ENCODE measurements around the gene STARD10.
A peak's percentile ranks its signal among the peaks of the same experiment; 100 is the strongest.
"Not testable (repeated sequence)": the region's sequence is repeated elsewhere in the genome, so short reads cannot be mapped to it uniquely, and the experiment has no call there.

The STARD10 gene

DNA sequence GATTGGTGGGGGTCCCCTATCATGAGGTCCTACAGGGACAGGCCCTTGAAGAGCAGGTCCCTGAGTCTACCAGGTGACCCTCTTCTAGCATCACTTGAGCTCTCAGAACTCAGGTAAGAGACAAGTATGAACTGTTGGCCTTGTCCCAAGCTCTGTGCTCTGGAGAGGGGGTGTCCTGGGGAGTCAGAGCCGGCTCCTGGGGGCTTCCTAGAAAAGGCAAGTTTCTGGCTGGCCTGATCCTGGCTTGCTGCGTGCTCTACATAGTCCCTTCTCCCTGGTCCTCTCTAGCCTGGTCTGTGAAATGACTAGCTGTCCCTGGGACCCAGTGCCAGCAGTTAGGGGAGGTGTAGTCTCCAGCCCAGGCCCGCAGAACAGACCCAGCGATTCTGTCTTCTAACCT lies 31.8 kb upstream of the STARD10 start:
- DNase-seq = no peak

DNA sequence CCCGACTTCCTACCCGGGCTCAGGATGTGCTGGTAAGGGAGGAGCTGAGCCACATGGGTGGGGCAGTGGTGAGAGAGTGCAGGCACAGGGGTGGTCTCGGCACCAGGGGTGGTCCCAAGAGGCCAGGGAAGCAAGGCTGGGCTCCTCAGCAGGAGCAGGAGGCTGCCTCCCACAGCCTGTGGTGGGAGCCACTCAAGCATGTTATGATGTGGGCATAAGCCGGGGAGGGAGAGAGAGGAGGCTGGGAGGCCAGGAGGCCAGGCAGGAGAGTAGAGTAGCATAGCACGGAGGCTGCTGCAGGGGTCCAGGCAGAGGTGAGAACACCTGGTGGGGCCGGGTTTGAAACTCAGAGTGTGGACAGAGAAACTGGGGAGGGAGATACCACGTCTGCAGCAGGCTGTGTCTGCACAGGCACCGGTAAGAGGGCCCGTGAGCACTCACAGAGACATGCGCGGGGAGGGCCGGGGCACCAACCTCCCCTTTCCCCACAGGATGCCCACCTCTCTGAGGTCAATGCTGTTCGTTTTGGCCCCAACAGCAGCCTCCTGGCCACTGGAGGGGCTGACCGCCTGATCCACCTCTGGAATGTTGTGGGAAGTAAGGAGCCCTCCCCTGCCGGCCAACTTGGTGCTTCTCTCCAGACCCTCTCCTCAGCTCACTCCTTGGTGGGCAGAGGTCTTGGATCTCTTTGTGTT lies 31.1 kb upstream of the STARD10 start:
- DNase-seq = no peak

DNA sequence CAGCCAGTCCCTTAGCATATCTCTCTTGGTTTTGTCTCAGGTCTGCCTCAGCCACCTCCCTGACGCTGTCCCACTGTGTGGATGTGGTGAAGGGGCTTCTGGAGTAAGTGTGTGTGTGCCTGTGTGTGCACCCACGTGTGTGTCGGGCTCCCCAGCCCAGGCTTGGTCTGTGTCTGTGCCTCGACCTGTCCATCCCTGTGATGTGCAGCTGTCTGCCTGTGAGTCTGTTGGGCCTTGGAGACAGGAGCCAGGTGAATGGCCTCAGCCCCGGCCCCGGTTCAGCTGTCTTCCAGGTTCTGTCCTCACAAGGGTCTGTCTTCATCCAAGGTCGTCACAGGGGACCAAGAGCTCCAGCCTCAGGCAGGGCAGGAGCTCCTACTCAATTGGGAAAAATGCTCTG lies 30.2 kb upstream of the STARD10 start:
- no peak for DNase-seq

DNA sequence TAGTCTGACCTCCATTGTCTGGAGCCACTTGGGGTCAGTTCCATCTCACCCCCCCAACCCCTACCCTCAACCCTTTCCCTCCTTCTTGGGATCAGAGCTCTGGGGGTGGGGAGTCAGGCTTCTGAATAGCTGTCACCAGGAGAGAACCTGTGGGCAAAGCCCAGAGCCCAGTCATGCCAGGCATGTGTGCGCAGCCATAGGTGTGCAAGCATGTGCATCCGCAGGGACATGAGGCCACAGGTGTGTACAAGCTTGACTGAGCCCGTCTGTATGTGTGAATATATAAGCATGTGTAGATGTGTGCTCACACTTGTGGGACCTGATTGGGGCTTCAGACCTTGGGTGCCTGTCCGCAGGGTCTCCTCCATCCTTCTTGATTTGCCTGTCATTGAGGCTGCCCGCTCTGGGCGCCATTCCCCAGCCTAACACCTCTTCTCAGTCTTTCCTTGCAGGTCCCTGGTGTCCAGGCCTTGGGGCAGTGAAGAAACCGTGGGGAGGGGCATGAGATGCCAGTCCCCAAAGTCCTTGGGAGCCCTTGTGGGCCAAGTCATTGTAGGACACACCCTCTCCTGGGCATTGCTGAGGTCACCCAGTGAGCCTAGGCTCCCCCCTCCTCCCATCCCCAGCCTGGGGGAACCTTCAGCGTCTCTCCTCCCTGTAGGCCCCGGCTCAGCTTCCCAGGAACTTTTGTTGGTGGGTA lies 29.4 kb upstream of the STARD10 start:
- no peak for DNase-seq

DNA sequence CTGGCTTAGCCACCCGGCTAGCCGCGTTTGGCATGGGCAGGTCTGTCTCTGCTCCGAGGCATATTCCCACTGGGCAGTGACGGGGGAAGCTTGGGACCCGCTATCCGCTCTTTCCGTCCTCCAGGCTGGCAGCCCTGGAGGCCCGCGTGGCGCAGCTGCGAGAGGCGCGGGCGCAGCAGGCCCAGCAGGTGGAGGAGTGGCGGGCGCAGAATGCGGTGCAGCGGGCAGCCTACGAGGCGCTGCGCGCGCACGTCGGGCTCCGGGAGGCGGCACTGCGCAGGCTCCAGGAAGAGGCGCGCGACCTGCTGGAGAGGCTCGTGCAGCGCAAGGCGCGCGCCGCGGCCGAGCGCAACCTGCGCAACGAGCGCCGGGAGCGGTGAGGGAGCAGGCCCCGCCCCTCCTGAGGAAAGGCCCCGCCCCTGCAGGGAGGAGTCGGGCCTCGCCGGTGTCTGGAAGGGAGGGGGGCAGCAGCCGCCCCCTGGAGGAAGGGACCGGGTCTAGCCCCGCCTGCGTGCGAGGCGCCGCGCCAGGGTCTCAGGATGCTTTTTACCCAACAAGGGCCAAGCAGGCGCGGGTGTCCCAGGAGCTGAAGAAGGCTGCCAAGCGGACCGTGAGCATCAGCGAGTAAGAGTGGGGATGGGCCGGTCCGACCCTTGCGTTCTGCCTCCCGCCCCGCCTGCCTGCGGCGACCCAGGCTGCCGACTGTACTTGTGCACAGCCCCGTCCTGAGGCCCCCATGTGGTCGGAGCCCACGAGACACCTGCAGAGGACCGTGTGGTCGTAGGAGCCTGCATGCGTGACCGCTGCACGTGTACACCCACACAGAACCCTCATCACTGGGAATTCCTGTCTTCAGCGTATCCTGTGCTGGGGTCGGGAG lies 28.3 kb upstream of the STARD10 start:
- peak; percentile 93 for DNase-seq

DNA sequence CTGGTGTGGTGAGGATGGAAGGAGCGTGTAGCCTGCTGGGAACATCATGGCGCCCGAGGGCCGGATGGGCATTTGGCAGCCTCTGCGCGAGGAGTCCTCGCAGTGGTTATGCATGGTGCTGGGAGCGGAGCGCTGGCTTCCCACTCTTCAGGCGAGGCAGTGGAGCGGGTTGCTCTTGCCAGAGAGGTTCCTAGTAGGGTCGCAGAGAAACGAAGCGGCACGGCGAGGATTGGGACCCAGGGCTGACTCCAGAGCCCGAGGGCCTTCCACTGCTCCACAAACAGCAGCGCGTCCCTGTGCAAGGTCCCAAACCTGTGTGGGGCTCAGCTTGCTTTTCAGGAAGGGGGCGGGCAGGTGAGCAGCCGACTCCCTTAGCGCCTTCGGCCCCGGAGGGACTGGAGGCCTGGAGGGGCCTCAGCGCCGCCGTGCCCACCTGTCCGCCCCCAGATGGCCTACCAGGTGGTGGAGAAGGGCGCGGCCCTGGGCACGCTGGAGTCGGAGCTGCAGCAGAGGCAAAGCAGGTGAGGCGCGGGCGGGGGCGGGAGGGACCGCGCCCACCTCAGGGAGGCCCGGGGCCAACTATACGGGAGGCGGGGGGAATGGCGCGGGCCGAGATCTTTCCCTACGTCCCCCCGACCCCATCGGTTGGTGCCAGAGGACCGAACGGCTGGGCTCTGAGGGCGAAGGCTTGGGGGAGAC lies 27.5 kb upstream of the STARD10 start:
- no peak for DNase-seq

DNA sequence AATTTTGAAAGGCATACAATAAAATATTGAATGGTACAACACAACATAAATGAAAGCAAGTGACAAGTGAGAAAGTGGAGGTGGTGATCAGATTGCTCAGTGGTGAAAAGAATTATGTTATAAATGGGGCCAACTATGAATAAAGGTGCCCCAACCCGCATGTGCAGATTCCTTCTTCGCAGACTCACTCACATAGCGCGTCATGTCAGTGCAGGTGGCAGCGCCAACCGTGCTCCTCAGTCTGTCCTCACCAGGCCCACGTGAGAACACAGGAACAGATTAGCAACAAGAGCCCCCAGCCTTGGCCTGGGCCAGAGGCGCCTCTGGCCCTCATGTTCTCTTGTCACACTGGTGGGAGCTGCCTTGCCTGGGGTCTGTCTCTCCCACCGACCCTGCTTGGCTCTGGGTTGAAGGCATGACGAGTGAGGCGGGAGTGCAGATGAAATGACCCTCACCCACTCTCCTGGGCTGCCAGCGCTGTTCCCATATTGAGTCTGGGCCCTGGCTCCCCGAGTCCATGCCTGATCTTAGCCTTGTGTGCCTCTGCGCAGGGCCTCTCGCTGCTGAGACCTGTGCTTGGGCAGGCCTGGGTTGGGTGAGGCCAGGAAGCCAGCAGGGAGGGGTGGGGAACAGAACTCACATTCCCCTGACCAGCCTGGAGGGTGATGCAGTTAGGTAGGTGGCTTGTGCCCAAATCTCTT lies 26.7 kb upstream of the STARD10 start:
- no peak for DNase-seq

DNA sequence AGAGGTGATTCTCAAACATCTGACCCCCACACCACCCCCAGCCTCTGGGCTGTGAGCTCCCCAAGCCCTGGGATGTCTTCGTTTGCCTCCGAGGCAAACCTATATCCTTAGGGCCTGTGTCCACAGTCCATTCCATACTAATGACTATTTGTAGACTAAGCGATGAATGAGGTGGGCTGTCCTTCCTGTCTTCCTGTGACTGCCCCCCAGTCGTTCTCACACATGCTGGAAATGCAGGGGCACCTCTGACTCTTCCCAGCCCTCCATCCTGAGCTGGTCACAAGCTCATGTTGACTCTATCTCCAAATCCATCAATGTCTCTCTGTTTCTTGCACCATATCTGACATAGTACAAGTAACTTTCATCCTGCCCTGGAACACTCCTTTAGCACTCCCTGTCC lies 25.1 kb upstream of the STARD10 start:
- DNase-seq = no peak

DNA sequence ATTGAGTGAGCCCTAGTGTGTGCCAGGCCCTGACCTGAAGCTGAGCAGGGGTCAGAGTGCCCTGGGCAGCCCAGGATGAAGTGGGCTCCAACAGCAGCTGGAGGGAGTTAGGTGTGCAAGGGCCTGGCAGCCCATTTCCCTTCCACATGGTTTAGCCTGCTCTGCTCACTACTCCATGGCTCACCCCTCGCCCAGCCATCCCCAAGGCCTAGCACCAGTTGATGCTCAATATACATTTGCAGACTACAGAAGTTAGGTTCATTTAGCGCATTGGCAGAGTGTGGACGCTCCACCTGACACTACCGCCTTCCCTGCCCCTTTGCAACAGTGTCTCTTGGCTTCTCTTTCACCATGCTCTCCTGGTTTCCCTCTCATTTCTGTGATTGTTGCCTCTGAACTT lies 24.1 kb upstream of the STARD10 start:
- DNase-seq = no peak

DNA sequence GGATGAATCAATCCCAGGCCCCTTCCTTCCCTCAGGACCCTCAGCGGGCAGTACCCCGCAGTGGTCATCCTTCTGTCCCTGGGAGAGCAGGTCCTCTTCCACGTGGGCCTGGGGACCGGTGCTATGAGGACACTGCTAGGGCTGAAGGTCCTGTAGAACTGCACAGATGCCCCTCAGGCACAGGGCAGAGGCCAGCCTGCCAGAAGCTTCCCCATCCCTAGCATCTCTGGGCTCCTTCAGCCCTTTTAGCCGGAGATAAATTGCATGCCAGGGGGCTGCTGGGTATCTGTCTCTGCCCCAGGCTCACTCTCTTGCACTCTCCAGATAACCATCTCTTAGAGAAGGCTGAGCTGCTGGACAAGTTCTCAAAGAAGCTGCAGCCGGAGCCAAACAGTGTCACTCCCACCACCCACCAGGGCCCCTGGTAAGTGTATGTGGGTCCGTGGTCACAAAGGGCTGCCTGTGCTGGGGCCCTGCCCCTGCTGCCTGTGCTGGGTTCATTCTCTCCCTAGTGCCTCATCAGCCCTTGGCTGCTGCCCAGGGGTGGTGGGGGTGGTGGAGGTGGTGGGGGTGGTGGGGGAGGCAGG lies 22.6 kb upstream of the STARD10 start:
- DNase-seq = no peak

DNA sequence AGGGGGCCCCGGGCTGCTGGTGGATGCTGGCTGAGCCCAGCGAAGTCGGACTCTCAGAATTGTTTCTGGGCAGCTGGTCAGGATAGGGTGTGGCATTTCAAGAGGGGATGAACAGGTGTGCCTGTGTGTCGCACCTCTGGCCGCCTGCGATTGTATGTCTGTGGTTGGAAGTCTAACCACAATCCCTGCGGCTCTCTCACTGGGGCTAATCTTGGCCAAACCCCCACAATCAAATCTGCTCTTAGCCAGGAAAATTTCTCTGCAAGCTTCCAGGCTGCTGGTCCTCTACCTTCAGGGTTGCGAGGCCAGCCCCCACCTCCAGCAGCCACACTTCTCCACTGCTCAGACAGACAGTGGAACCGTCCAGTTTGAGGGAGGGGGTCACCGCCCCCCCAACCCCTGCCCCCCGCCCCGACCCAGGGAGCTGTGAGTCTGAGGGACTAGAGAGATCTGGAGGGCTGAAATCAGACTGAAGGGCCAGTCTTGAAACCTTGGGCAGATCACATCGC lies 21.3 kb upstream of the STARD10 start:
- DNase-seq = no peak

DNA sequence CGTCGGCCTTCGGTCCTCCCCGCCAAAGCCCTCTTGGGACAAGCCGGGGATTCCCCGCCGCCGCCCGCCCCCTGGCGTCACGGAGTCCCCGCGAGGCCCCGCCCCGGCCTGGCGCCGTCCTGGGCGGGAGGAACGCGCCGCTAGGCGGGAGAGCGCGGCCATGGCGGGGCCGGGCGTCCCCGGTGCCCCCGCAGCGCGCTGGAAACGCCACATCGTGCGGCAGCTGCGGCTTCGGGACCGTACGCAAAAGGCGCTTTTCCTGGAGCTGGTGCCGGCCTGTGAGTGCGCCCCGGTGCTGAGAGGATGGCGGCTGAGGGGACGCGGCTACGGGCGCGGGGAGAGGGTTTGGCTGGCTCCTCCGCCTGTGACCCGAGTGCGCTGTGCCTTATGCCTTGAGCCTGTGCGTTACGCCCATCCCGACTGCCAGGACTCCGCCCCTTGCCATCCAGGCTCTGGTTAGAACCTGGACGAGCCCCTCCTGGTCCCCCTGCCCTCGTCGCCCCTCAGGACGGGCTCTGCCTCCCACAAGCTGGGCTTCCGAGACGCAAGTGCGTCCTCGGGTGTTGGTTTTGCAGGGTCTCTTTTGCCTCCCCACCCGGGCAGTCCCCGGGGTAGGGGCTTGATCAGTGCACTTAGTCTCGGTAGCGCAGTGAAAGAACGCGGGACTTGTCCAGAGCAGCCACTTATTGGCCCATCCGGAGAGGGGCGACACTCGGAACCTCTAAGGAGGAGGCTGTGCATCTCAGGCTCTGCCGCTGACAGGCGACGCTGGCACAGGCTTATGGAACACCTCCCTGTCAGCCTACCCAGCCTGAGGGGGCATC lies 20.7 kb upstream of the STARD10 start, which contains the start of gene ATG16L2:
TSS of gene ATG16L2 (plus strand) at position 126 of the 824 bp plus-strand sequence. CDS start at position 161, 35 bp downstream.
- DNase-seq = peak; percentile 94

DNA sequence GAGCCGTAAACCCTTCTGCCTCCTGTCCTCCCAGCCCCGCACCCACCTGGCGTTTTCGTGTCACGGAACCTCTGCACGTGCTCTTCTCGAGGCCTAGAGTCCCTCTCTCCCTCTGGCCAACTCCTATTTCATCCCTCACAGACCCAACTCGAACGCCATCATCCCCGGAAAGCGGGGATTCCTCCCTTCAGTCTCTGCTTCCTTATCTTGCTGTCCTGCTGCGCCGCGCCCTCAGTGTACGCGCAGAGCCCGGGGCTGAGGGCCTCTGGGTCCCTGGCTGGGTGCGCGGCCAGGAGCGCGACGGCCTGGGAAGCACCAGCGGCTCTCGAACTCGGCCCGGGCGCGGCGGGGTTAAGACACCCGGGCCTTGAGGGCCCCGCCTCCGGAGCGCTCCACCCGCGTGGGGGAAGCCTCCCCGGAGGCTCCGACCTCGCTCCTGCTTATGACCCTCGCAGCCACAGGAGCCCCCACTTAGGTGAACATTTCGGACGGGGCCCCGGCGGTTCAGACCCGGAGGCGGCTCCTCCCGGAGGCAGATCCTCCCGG lies 20.0 kb upstream of the STARD10 start:
- peak; percentile 90 for DNase-seq

DNA sequence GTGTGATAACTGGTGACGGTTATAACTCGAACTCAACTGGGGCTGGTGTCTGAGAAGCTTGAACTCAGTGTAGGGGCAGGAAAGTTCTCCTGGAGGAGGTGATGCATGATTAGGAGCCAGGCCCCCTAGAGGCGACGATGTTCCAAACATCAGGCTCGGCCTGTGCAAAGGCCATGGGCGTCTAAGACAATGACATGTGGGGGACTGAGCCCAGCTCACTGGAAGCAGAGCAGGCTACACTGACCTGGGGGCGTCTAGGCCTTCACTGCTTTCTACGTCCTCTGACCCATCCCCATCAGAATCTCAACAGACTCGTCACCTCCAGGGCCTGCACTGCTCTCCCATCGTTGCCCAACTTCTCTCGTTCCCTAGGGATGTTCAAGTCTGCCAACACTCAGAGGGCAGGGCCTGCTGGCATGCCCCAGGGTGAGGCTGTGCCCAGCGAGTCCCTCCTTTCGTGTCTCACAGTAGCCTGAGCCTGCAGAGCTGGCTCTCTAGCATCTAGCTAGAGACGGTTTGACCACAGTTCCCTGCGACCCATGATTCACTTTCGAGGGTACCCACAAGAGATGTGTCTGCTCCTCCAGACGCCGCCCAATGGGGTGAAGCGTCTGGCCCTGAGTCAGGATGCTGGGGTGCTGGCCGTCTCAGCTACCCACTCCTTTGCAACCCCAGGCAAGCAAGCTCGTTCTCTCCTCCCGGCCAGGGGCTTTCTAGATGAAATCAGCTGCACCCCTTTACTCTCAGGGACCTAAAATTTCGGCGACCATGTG lies 19.3 kb upstream of the STARD10 start:
- DNase-seq = peak; percentile 88

DNA sequence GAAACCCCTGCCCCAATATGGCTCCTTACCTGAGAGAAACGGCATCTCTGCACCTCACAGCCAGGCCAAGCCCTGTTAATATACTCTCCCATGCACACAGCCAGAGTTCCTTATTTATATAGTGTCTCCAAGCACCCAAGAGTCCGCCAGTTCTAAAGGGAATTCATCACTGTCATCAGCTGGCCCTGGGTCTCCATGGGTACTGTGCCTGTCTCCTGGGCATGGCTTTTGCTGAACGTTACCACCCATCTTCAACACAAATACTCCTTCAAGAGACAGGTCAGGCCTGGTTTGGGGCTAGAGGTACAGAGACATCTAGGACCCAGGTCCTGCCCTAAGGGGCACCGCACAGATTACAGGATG lies 18.7 kb upstream of the STARD10 start:
- no peak for DNase-seq

DNA sequence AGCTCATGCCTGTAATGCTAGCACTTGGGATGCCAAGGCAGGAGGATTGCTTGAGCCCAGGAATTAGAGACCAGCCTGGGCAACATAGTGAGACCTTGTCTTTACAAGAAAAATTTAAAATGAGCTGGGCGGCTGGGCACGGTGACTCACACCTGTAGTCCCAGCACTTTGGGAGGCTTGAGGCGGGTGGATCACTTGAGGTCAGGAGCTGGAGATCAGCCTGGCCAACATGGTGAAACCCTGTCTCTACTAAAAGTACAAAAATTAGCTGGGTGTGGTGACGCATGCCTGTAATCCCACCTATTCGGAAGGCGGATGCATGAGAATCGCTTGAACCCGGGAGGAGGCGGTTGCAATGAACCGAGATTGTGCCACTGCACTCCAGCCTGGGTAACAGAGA lies 17.8 kb upstream of the STARD10 start:
- not testable (repeated sequence) for DNase-seq

DNA sequence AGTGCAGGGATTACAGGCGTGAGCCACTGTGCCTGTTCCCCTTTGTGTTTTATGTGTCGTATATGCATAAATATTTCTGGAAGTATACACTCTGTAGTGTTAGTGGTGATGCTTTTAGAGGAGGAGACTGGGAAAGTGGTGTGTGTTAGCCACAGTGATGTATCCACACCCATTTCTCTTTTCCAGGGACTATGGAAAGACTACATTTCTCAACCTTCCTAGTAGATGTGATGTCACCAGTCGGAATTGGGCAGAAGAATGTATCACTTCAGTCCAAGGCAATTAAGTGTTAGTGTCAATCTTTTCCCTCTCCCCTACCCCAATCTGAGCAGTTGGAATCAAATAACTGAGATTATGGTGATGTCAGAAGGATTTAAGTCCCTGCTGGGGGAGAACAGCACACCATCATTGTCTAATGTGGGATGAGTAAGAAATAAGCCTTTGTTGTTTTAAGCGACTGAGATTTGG lies 14.5 kb upstream of the STARD10 start:
- DNase-seq = no peak

DNA sequence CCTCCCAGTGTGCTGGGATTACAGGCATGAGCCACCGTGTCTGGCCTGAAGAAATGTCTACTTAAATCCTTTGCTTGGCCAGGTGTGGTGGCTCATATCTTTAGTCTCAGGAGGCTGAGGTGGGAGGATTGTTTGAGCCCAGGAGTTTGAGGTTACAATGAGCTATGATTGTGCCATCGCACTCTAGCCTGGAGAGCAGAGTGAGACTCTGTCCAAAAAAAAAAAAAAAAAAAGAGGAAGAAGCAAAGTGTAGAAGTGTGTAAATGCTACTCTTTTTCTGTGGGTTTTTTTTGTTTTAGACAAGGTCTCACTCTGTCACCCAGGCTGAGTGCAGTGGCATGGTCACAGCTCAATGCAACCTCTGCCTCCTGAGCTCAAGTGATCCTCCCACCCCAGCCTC lies 13.9 kb upstream of the STARD10 start:
- no peak for DNase-seq

DNA sequence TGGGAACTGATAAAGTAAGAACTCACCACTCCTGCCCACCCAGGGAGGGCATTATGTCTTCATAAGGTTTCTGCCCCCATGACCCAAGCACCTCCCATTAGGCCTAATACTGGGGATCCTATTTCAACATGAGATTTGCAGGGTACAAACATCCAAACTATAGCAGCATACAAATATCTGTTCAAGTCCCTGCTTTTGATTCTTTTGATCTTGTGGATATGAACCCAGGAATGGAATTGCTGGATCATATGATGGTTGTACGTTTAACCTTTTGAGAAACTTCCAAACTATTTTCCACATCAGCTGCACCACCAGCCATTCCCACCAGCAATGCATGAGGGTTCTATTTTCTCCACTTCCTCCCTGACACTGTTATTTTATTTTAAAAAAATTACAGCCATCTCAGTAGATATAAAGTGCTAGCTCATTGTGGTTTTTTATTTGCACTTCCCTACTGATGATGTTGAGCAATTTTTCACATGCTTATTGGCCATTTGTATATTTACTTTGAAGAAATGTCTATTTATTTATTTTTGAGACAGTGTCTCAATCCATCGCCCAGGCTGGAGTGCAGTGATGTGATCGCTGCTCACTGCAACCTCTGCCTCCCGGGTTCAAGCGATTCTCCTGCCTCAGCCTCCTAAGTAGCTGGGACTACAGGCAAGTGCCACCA lies 13.3 kb upstream of the STARD10 start:
- no peak for DNase-seq

Measured in activated CD4-positive, alpha-beta T cell treated with anti-CD3 and anti-CD28 coated beads, Interleukin-10, Interleukin-2, amounts not matched to agents 100 ng/mL and 50 ng/mL, durations not matched to agents 16 hours and 8 hours (primary cell).